Pancreas (tissue), 10 donors: ENCODE measurements around the gene PITPNM3. TPM values are rescaled to one million over a fixed set of nuclear protein-coding genes. Genes with fewer than 3 reads are reported as not detected.

ENCODE experiments used
- ATAC-seq, 4 donors: fragments of 200-7000 bp; cut with Tn5 transposase; one replicate each; pipeline versions ENCODE4 v1.8.0 to v1.9.1; 2020; ENCODE audit warnings: mild to moderate bottlenecking in 4 of 4, moderate library complexity in 4 of 4
- DNase-seq, 6 donors: peaks; one replicate each; pipeline ENCODE4 v3.0.0-alpha.2; 2020
- FAIRE-seq: peaks from 2 replicates; lab custom pipeline; 2012; peaks lifted over from hg19 to GRCh38; lab: Jason Lieb, UNC
- H3K27ac ChIP-seq, 4 donors: fragments of 200-600 bp; sonication (generic); 1 replicate in 3 of 4; 2 replicates in 1 of 4; pipeline versions ENCODE4 v1.5.0 to v1.8.0; 2020
- H3K27me3 ChIP-seq, 4 donors: fragments of 200-600 bp; one replicate each; pipeline ENCODE4 v1.8.0; 2021
- H3K36me3 ChIP-seq, 3 donors: fragments of 200-600 bp; sonication (generic) in 1 of 3; one replicate each; pipeline versions ENCODE4 v1.5.0 to v1.8.0; 2020 to 2021
- H3K4me1 ChIP-seq, 3 donors: fragments of 200-600 bp; one replicate each; pipeline ENCODE4 v1.8.0; 2021
- H3K4me3 ChIP-seq, 4 donors: fragments of 200-600 bp; sonication (generic) in 2 of 4; one replicate each; pipeline versions ENCODE4 v1.5.0 to v1.8.0; 2020 to 2021
- H3K9me3 ChIP-seq, 4 donors: fragments of 200-600 bp; one replicate each; pipeline ENCODE4 v1.8.0; 2021
- WGBS, 2 donors: extraction: QIAGEN DNeasy Blood & Tissue Kit; methylation state at CpG; one replicate each; pipeline ENCODE4 v1.1.7; 2013; 5-methylcytosine and 5-hydroxymethylcytosine counted together
- intact Hi-C, 3 donors: fragments of 100-400 bp; cut with DNase I; formaldehyde crosslinking; loops; one replicate each; pipeline versions ENCODE4 v1.11.1 to v1.14.2; 2022
- polyA plus RNA-seq, 2 donors: library from polyadenylated mRNA; stranded (reverse); fragments of 200-250 nt; gene quantifications; one replicate each; pipeline ENCODE4 v1.2.3, GENCODE V29; 2013
- total RNA-seq, 6 donors: library from RNA; stranded (reverse); fragmentation: NEBNext Ultra II Directional in 4 of 6; extraction: Animal tissue kit (Norgen Biotek cat#: 25700) in 4 of 6; gene quantifications; one replicate each; pipeline versions ENCODE4 v1.2.1 to v1.2.4, GENCODE V29; 2021 to 2023
- TF ChIP-seq, protein P1 (sequence below), 4 donors: fragments of 200-600 bp; sonication (generic) in 3 of 4; IDR thresholded peaks; one replicate each; pipeline versions ENCODE4 v1.5.0 to v1.8.0; 2021; ENCODE audit warnings: antibody characterized with exemption in 4 of 4
- donor health status: healthy with polysubstance abuse.
- donor health status: DM: no; HTN: no; CAD: no; lungs with moderate emphysema.
- donor health status: DM: no; HTN: no; CAD: no.
- donor health status: control.
- donor health status: control.
- donor health status: Bipolar disorder and iron deficiency.
- donor health status: DM: yes; HTN: yes; CAD: no.
- donor health status: DM: no; HTN: no; CAD: no.
- donor health status: DM: no; HTN: no; CAD: no.
- donor health status: DM: yes; HTN: yes; CAD: no.

The PITPNM3 gene
- total and polyA plus RNA-seq, 8 donors: 0.67 to 5.1 (median 2.5) TPM

- no peaks in the 10 kb centered on the region for H3K36me3 ChIP-seq
- H3K9me3 ChIP-seq: no peaks in the 10 kb centered on the region
- no peak overlapping the region for H3K27ac ChIP-seq
- intact Hi-C loops: no loop called here
- ATAC-seq (peak in 2 of 4 donors; percentile 43 to 50), DNase-seq (peak in 2 of 6 donors; percentile 33 to 39), FAIRE-seq (no peak)
- TF ChIP-seq, protein P1, sequence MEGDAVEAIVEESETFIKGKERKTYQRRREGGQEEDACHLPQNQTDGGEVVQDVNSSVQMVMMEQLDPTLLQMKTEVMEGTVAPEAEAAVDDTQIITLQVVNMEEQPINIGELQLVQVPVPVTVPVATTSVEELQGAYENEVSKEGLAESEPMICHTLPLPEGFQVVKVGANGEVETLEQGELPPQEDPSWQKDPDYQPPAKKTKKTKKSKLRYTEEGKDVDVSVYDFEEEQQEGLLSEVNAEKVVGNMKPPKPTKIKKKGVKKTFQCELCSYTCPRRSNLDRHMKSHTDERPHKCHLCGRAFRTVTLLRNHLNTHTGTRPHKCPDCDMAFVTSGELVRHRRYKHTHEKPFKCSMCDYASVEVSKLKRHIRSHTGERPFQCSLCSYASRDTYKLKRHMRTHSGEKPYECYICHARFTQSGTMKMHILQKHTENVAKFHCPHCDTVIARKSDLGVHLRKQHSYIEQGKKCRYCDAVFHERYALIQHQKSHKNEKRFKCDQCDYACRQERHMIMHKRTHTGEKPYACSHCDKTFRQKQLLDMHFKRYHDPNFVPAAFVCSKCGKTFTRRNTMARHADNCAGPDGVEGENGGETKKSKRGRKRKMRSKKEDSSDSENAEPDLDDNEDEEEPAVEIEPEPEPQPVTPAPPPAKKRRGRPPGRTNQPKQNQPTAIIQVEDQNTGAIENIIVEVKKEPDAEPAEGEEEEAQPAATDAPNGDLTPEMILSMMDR (IDR thresholded peaks at IDR 0.05): no peak
- H3K4me1 ChIP-seq: no peaks in the 10 kb centered on the region
- no peak overlapping the region for H3K4me3 ChIP-seq
- 57 to 71% methylated on average over 15 of the region's 15 CpGs for WGBS, 2 donors
- H3K27me3 ChIP-seq: no peaks in the 10 kb centered on the region
These were observed 59.5 kb downstream of the PITPNM3 start for GRCh38 chr17:6496640-6497441.

DNA sequence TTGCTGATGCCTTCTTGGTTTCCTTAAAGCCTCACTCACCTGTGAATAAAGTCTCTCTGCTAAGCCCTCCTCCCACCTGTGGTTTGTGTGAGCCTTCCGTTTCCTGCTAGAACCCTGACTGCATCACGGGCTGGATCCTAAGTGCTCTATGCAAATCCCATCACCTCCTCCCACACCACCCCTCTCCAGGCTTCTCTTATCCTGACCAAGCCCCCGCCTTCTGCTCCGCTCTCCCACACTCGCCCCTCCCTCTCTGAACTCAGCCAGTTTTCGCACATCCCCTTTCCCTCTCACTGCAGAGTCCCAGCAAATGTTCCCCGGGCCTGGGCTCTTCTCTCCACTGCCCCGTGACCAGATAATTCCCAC, 60.3 kb downstream of the PITPNM3 start:
- H3K27ac ChIP-seq: no peak overlapping the region
- H3K4me1 ChIP-seq: no peaks in the 10 kb centered on the region
- DNase-seq (peak in 1 of 6 donors; percentile 9), FAIRE-seq (no peak), ATAC-seq (no peak)
- H3K4me3 ChIP-seq: no peak overlapping the region
- no peaks in the 10 kb centered on the region for H3K27me3 ChIP-seq
- 45 to 54% methylated on average over 8 of the region's 8 CpGs for WGBS, 2 donors
- H3K36me3 ChIP-seq: no peaks in the 10 kb centered on the region
- TF ChIP-seq, protein P1 (IDR thresholded peaks at IDR 0.05): no peak
- intact Hi-C loops: no loop called here
- H3K9me3 ChIP-seq: no peaks in the 10 kb centered on the region

- WGBS, 2 donors: 55 to 66% methylated on average over 15 of the region's 15 CpGs
- no peak overlapping the region for H3K27ac ChIP-seq
- no peak for FAIRE-seq
These were observed 60.8 kb downstream of the PITPNM3 start for GRCh38 chr17:6495450-6496115.

DNA sequence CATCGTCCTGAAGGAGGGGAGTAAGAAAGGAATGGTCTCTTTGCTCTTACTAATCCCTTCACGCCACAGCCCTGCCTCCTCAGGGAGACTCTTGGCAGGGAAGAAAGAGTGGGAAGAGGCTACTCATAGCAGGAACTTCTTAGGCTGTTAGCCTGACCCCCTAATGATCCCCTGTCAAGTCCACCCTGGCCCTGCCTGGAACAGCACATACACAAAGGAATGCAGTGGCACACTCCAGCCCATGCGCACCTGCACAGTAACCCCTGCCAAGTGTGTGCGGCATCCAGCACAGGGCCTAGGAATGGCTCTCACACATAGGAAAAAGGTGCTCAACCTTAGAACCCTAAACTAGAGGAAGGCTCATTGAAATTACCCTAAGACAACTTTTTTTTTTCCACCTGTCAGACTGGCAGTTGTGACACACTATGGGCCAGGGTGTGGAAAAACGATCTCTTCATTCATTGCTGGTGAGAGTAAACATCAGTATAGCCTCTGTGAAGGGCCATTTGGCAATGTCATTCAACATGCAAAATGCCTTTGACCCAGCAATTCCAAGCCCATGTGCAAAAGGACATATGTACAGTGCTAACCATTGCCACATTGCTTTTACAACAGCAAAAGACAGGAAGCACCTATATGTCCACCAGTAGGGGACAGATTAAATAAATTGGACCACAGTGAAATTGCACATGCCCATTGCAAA, 62.0 kb downstream of the PITPNM3 start:
- Histone ChIP-seq H3K36me3 (no peaks in the 10 kb centered on the region), H3K9me3 (no peaks in the 10 kb centered on the region), H3K4me1 (no peaks in the 10 kb centered on the region), H3K27ac (no peak overlapping the region), H3K4me3 (no peak overlapping the region), H3K27me3 (no peaks in the 10 kb centered on the region)
- intact Hi-C loops: no loop called here
- WGBS, 2 donors: 70 to 76% methylated on average over 5 of the region's 5 CpGs
- FAIRE-seq: no peak
- peak in 1 of 6 donors; percentile 31 for DNase-seq
- no peak for ATAC-seq
- TF ChIP-seq, protein P1 (IDR thresholded peaks at IDR 0.05): no peak

More at GRCh38 chr17:6495450-6496115, 60.8 kb downstream of the PITPNM3 start:
- no peak for ATAC-seq
- no peaks in the 10 kb centered on the region for H3K36me3 ChIP-seq
- H3K4me3 ChIP-seq: no peak overlapping the region
- DNase-seq: peak in 2 of 6 donors; percentile 23 to 35
- intact Hi-C loops: no loop called here
- no peaks in the 10 kb centered on the region for H3K27me3 ChIP-seq
- H3K9me3 ChIP-seq: no peaks in the 10 kb centered on the region
- TF ChIP-seq, protein P1 (IDR thresholded peaks at IDR 0.05): no peak
- no peaks in the 10 kb centered on the region for H3K4me1 ChIP-seq
